Effector memory CD8-positive, alpha-beta T cell (primary cell): ENCODE results near the gene AGK.
"Not testable (repeated sequence)": the region's sequence is repeated elsewhere in the genome, so short reads cannot be mapped to it uniquely, and the experiment has no call there.

Experiments
- ATAC-seq: fragments of 150-1000 bp; cut with Tn5 transposase; replicated peaks from 2 replicates; pipeline ENCODE4 v1.10.0; 2021; ENCODE audit warnings: mild to moderate bottlenecking, moderate library complexity
- DNase-seq, 3 experiments: peaks; one replicate each; pipeline ENCODE4 v3.0.0; 2021
- H3K27ac Mint-ChIP-seq, 2 donors: one replicate each; pipeline ENCODE4 v1.8.0; 2022; ENCODE audit warnings: mild to moderate bottlenecking in 2 of 2, mixed read lengths in 2 of 2, moderate library complexity in 2 of 2
- H3K27me3 Mint-ChIP-seq, 2 donors: one replicate each; pipeline ENCODE4 v1.8.0; 2022; ENCODE audit warnings: mixed read lengths in 2 of 2
- H3K36me3 Mint-ChIP-seq: one replicate; pipeline ENCODE4 v1.8.0; 2022; ENCODE audit warnings: mild to moderate bottlenecking, moderate library complexity, mixed read lengths; ENCODE audit not compliant: insufficient read depth
- H3K4me1 Mint-ChIP-seq, 2 donors: one replicate each; pipeline ENCODE4 v1.8.0; 2022; ENCODE audit warnings: low read depth in 2 of 2, mixed read lengths in 2 of 2
- H3K4me3 Mint-ChIP-seq, 2 donors: one replicate each; pipeline ENCODE4 v1.8.0; 2022; ENCODE audit warnings: mild to moderate bottlenecking in 2 of 2, mixed read lengths in 2 of 2, moderate library complexity in 2 of 2
- H3K9me3 Mint-ChIP-seq, 2 donors: one replicate each; pipeline ENCODE4 v1.8.0; 2022; ENCODE audit warnings: mixed read lengths in 2 of 2

AGK gene

GRCh38 chr7:141562036-141562435 is 10.8 kb downstream of the AGK start:
- Mint-ChIP-seq H3K27me3 (no peaks in the 10 kb centered on the region), H3K27ac (peak overlapping the region; percentile 22 to 49), H3K4me1 (peaks cover 30 to 55% of the 10 kb centered on the region in 2 donors), H3K4me3 (no peak overlapping the region), H3K9me3 (peaks cover 2 to 7% of the 10 kb centered on the region in 2 donors), H3K36me3 (peaks cover 33% of the 10 kb centered on the region)
- ATAC-seq (no peak), DNase-seq (no peak)

- H3K27ac Mint-ChIP-seq, result peak overlapping the region in 1 of 2 donors; percentile 22
- H3K4me3 Mint-ChIP-seq, result no peak overlapping the region
- DNase-seq, result no peak
- H3K9me3 Mint-ChIP-seq, result peaks cover 2 to 7% of the 10 kb centered on the region in 2 donors
- peaks cover 33% of the 10 kb centered on the region for H3K36me3 Mint-ChIP-seq
- no peak for ATAC-seq
- H3K4me1 Mint-ChIP-seq, result peaks cover 29 to 50% of the 10 kb centered on the region in 2 donors
- no peaks in the 10 kb centered on the region for H3K27me3 Mint-ChIP-seq
Observed at GRCh38 chr7:141562543-141562942, 11.3 kb downstream of the AGK start.

DNA sequence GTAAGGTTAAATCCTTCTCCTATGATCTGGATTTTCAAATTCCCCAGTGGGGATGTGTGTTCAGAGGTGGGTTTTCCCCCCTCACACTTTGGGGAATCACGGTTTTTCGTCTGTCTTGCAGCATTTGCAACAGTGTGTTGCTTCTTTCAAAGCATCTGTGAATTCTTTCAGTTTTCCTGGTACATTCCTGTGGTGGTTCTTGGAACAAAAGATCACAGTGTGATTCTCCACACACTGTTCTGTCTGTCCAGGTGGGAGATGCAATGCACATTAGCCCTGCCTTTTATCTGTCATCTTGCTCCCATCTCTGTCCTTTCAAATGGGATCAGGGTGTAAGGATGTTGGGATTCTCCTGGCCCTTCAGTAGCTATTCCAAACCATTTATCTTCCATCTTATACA is 11.8 kb downstream of the AGK start:
- Mint-ChIP-seq H3K27me3 (no peaks in the 10 kb centered on the region), H3K9me3 (peaks cover 2 to 7% of the 10 kb centered on the region in 2 donors), H3K4me1 (peaks cover 26 to 46% of the 10 kb centered on the region in 2 donors), H3K4me3 (no peak overlapping the region), H3K36me3 (peaks cover 37% of the 10 kb centered on the region), H3K27ac (no peak overlapping the region)
- ATAC-seq (no peak), DNase-seq (no peak)

DNA sequence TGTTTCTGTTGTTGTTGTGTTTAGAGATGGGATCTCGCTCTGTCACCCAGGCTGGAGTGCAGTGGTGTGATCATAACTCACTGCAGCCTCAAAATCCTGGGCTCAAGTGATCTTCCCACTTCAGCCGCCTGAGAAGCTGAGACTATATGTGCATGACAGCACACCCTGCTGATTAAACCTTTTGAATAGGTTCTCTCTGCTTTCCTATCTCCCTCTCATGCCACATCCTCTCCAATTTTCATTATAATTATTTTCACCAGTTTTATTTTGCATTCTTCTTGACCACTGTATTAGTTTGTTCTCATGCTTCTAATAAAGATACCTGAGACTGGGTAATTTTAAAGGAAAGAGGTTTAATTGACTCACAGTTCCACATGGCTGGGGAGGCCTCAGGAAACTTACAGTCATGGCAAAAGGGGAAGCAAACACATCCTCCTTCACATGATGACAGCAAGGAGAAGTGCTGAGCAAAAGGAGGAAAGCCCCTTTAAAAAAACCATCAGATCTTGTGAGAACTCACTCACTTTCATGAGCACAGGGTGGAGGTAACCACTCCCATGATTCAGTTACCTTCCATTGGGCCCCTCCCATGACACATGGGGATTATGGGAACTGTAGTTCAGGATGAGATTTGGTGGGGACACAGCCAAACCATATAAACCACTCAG is 12.9 kb downstream of the AGK start:
- Mint-ChIP-seq H3K27ac (peak overlapping the region in 1 of 2 donors; percentile 11), H3K4me3 (no peak overlapping the region), H3K4me1 (peaks cover 19 to 35% of the 10 kb centered on the region in 2 donors), H3K9me3 (peaks cover 2 to 7% of the 10 kb centered on the region in 2 donors), H3K36me3 (peaks cover 35% of the 10 kb centered on the region), H3K27me3 (no peaks in the 10 kb centered on the region)
- DNase-seq, result no peak
- peak; percentile 44 for ATAC-seq

- Mint-ChIP-seq H3K27me3 (no peaks in the 10 kb centered on the region), H3K36me3 (peaks cover 24% of the 10 kb centered on the region), H3K4me1 (peaks cover 4 to 17% of the 10 kb centered on the region in 2 donors), H3K4me3 (no peak overlapping the region), H3K27ac (no peak overlapping the region), H3K9me3 (no peaks in the 10 kb centered on the region)
- no peak for ATAC-seq
- DNase-seq, result no peak
Observed at GRCh38 chr7:141567432-141567831, 16.2 kb downstream of the AGK start.

- ATAC-seq (no peak), DNase-seq (no peak)
- Mint-ChIP-seq H3K9me3 (no peaks in the 10 kb centered on the region), H3K27me3 (no peaks in the 10 kb centered on the region), H3K27ac (no peak overlapping the region), H3K4me3 (no peak overlapping the region), H3K36me3 (peaks cover 24% of the 10 kb centered on the region), H3K4me1 (peaks cover 6 to 22% of the 10 kb centered on the region in 2 donors)
Observed at GRCh38 chr7:141568227-141568626, 17.0 kb downstream of the AGK start.

DNA sequence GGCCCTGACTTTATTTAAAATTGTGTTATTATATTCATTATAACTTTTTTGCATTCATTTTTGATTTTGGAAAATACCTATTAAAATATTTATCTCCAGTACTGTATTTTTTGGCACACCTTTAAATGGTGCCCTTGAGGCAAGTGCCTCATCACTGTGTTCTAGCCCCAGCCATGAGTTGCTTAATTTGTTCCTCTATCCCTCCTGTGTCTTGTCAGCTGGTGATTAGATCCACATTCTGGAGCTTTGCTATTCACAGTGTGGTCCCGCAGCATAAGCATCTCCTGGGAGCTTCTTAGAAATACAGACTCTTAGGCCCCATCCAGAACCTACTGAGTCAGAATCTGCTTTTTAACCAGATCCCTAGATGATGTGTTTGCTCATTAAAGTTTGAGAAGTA is 19.8 kb downstream of the AGK start:
- Mint-ChIP-seq H3K36me3 (peaks cover 22% of the 10 kb centered on the region), H3K27ac (no peak overlapping the region), H3K9me3 (peaks cover 0 to 7% of the 10 kb centered on the region in 2 donors), H3K4me1 (peaks cover 2 to 13% of the 10 kb centered on the region in 2 donors), H3K4me3 (no peak overlapping the region), H3K27me3 (no peaks in the 10 kb centered on the region)
- ATAC-seq (no peak), DNase-seq (no peak)

GRCh38 chr7:141572175-141572574 is 21.0 kb downstream of the AGK start:
- Mint-ChIP-seq H3K4me1 (peaks cover 2 to 7% of the 10 kb centered on the region in 2 donors), H3K27me3 (no peaks in the 10 kb centered on the region), H3K27ac (no peak overlapping the region), H3K4me3 (no peak overlapping the region), H3K9me3 (peaks cover 3 to 7% of the 10 kb centered on the region in 2 donors), H3K36me3 (peaks cover 22% of the 10 kb centered on the region)
- DNase-seq (no peak), ATAC-seq (no peak)

DNA sequence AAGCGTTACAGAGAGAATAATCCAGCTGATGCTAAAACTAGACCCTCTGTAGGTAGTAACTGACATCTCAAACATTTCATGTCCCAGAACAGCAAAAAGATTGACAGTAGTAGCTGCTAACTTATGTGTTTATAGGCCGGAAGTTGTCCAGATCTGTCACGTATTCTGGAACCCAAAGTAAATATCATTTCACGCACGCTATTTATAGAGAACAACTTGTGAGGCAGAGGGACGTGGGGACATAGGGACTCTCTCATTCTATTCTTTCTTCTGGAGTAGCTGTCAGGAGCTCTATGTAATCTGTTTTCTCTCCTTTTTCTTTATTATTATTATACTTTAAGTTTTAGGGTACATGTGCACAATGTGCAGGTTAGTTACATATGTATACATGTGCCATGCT is 22.3 kb downstream of the AGK start:
- H3K27me3 Mint-ChIP-seq, result no peaks in the 10 kb centered on the region
- H3K4me1 Mint-ChIP-seq, result peaks cover 2 to 7% of the 10 kb centered on the region in 2 donors
- H3K9me3 Mint-ChIP-seq, result peaks cover 3 to 7% of the 10 kb centered on the region in 2 donors
- DNase-seq (no peak), ATAC-seq (no peak)
- H3K27ac Mint-ChIP-seq, result no peak overlapping the region
- no peak overlapping the region for H3K4me3 Mint-ChIP-seq
- H3K36me3 Mint-ChIP-seq, result peaks cover 12% of the 10 kb centered on the region

- Mint-ChIP-seq H3K9me3 (peaks cover 3 to 7% of the 10 kb centered on the region in 2 donors), H3K4me3 (no peak overlapping the region), H3K36me3 (peaks cover 7% of the 10 kb centered on the region), H3K27ac (no peak overlapping the region), H3K27me3 (no peaks in the 10 kb centered on the region), H3K4me1 (peaks cover 2 to 7% of the 10 kb centered on the region in 2 donors)
- ATAC-seq (no peak), DNase-seq (no peak)
Observed at GRCh38 chr7:141575164-141575563, 24.0 kb downstream of the AGK start.

GRCh38 chr7:141575654-141576448 is 24.6 kb downstream of the AGK start:
- peaks cover 7% of the 10 kb centered on the region for H3K36me3 Mint-ChIP-seq
- DNase-seq (no peak), ATAC-seq (no peak)
- H3K9me3 Mint-ChIP-seq, result peaks cover 3 to 7% of the 10 kb centered on the region in 2 donors
- H3K27ac Mint-ChIP-seq, result no peak overlapping the region
- no peaks in the 10 kb centered on the region for H3K27me3 Mint-ChIP-seq
- peaks cover 2 to 7% of the 10 kb centered on the region in 2 donors for H3K4me1 Mint-ChIP-seq
- no peak overlapping the region for H3K4me3 Mint-ChIP-seq

GRCh38 chr7:141577043-141577839 is 26.0 kb downstream of the AGK start:
- Mint-ChIP-seq H3K27me3 (no peaks in the 10 kb centered on the region), H3K36me3 (peaks cover 4% of the 10 kb centered on the region), H3K4me1 (peaks cover 2 to 7% of the 10 kb centered on the region in 2 donors), H3K9me3 (peaks cover 3 to 7% of the 10 kb centered on the region in 2 donors), H3K27ac (no peak overlapping the region), H3K4me3 (no peak overlapping the region)
- ATAC-seq (no peak), DNase-seq (no peak)

DNA sequence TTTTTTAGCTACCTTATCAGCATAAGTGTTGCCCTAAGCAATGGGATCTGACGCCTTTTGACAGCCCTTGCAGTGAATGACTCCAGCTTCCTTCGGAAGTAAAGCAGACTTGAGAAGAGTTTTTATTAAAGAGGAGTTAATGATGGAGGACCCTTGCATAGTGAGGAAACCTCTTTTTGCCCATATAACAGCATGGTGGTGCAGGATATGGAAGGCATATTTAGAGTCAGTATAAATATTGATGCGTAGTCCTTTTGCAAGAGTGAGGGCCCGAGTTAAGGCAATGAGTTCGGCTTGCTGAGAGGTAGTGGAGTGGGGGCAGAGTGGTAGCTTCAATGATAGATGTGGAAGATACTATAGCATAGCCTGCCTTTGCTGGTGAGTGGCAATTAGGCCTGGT is 28.7 kb downstream of the AGK start:
- not testable (repeated sequence) for H3K36me3 Mint-ChIP-seq, H3K27me3 Mint-ChIP-seq, H3K4me3 Mint-ChIP-seq, H3K9me3 Mint-ChIP-seq, DNase-seq, ATAC-seq, H3K27ac Mint-ChIP-seq
- H3K4me1 Mint-ChIP-seq, result peaks cover 2 to 20% of the 10 kb centered on the region in 2 donors
